ENCODE data around the gene GRK7. TPM values are rescaled to one million over a fixed set of nuclear protein-coding genes. Genes with fewer than 3 reads are reported as not detected.
"Not testable (repeated sequence)": the region's sequence is repeated elsewhere in the genome, so short reads cannot be mapped to it uniquely, and the experiment has no call there.

Gene GRK7
- total RNA-seq, 1 donor from 2014 or later, result not detected

- H3K4me1 Mint-ChIP-seq, result peaks cover 18% of the 10 kb centered on the region
- no peaks in the 10 kb centered on the region for H3K27me3 Mint-ChIP-seq (ENCODE audit: low read depth)
- DNase-seq (ENCODE audit: low spot score in 2 of 2, unreplicated experiment in 2 of 2), result no peak
- no peak for TF ChIP-seq CTCF (IDR thresholded peaks at IDR 0.05; ENCODE audit: unreplicated experiment)
- H3K4me3 Mint-ChIP-seq, result no peak overlapping the region
- no peak overlapping the region for H3K27ac Mint-ChIP-seq
- H3K36me3 Mint-ChIP-seq, result peaks cover 3% of the 10 kb centered on the region
- peaks cover 3% of the 10 kb centered on the region for H3K9me3 Mint-ChIP-seq
These were observed 39.3 kb downstream of the GRK7 start for GRCh38 chr3:141802316-141803077.

GRCh38 chr3:141803538-141803937 lies 40.3 kb downstream of the GRK7 start:
- DNase-seq (ENCODE audit: low spot score in 2 of 2, unreplicated experiment in 2 of 2); H3K27ac Mint-ChIP-seq; H3K4me3 Mint-ChIP-seq; H3K9me3 Mint-ChIP-seq; H3K27me3 Mint-ChIP-seq (ENCODE audit: low read depth); H3K36me3 Mint-ChIP-seq: not testable (repeated sequence)
- peaks cover 10% of the 10 kb centered on the region for H3K4me1 Mint-ChIP-seq

- peaks cover 4% of the 10 kb centered on the region for H3K4me1 Mint-ChIP-seq
- H3K9me3 Mint-ChIP-seq, result peaks cover 3% of the 10 kb centered on the region
- TF ChIP-seq CTCF (IDR thresholded peaks at IDR 0.05; ENCODE audit: unreplicated experiment), result no peak
- no peaks in the 10 kb centered on the region for H3K27me3 Mint-ChIP-seq (ENCODE audit: low read depth)
- no peak overlapping the region for H3K4me3 Mint-ChIP-seq
- H3K27ac Mint-ChIP-seq, result no peak overlapping the region
- peaks cover 3% of the 10 kb centered on the region for H3K36me3 Mint-ChIP-seq
- no peak for DNase-seq (ENCODE audit: low spot score in 2 of 2, unreplicated experiment in 2 of 2)
These were observed 41.2 kb downstream of the GRK7 start for GRCh38 chr3:141804447-141804777.

GRCh38 chr3:141804778-141805639 lies 41.8 kb downstream of the GRK7 start:
- no peak for DNase-seq (ENCODE audit: low spot score in 2 of 2, unreplicated experiment in 2 of 2)
- Mint-ChIP-seq H3K9me3 (peaks cover 3% of the 10 kb centered on the region), H3K27ac (no peak overlapping the region), H3K36me3 (peaks cover 3% of the 10 kb centered on the region), H3K4me1 (peaks cover 4% of the 10 kb centered on the region), H3K27me3 (ENCODE audit: low read depth) (no peaks in the 10 kb centered on the region), H3K4me3 (no peak overlapping the region)
- no peak for TF ChIP-seq CTCF (IDR thresholded peaks at IDR 0.05; ENCODE audit: unreplicated experiment)

- no peak for TF ChIP-seq CTCF (IDR thresholded peaks at IDR 0.05; ENCODE audit: unreplicated experiment)
- Mint-ChIP-seq H3K27ac (no peak overlapping the region), H3K4me1 (peaks cover 11% of the 10 kb centered on the region), H3K36me3 (no peaks in the 10 kb centered on the region), H3K9me3 (no peaks in the 10 kb centered on the region), H3K4me3 (no peak overlapping the region), H3K27me3 (ENCODE audit: low read depth) (no peaks in the 10 kb centered on the region)
- DNase-seq (ENCODE audit: low spot score in 2 of 2, unreplicated experiment in 2 of 2), result no peak
These were observed 44.2 kb downstream of the GRK7 start for GRCh38 chr3:141807277-141808033.

All from mesothelial cell of epicardium (in vitro differentiated cells).